B cell (primary cell): ENCODE measurements around the gene RAD51B.

Source experiments
- EZH2 ChIP-seq: IDR thresholded peaks from 2 replicates; pipeline ENCODE4 v1.6.1; 2012; ENCODE audit warnings: borderline replicate concordance, low read depth, mild to moderate bottlenecking, moderate library complexity, low read length; ENCODE audit not compliant: insufficient read depth, poor library complexity, severe bottlenecking
- TF ChIP-seq, protein P1 (sequence below): fragments of 200-600 bp; IDR thresholded peaks from one replicate; pipeline ENCODE4 v1.8.0; 2022; ENCODE audit warnings: antibody characterized with exemption, mild to moderate bottlenecking

DNA sequence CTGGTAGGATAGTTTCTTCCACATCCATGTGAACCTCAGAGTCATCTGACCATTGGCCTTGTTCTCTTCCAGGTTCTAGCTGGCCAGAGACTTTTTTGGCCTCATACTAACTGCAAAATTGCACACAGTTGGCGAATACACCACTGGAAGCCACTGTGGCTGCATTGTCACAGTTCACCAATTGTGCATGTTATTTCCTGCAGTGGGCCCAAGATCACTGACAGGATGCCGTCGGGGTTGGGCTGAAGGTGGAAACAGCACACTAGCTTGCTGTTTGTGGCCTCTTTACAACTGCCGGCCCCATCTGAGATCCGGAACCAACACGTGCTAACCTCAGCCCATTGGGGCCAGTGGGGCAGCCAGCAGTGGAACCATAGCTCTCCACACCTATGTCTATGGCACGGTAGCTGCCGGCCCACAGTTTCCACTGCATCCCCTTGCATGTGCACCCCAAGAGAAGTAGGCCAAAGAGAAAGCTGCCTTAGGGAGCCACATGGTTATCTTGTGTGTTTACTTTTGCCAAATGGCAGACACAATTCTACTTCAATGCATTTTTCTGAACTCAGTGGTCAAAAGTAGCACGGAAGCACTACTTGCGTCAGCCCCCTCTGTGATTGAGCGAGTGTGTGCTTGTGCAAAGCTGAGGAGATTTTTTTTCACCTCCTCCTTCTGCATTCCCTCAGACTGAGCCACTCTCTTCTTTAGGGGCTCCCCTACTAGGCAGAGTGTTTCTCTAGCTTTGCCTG, 464.0 kb downstream of the RAD51B start:
- TF ChIP-seq, protein P1, sequence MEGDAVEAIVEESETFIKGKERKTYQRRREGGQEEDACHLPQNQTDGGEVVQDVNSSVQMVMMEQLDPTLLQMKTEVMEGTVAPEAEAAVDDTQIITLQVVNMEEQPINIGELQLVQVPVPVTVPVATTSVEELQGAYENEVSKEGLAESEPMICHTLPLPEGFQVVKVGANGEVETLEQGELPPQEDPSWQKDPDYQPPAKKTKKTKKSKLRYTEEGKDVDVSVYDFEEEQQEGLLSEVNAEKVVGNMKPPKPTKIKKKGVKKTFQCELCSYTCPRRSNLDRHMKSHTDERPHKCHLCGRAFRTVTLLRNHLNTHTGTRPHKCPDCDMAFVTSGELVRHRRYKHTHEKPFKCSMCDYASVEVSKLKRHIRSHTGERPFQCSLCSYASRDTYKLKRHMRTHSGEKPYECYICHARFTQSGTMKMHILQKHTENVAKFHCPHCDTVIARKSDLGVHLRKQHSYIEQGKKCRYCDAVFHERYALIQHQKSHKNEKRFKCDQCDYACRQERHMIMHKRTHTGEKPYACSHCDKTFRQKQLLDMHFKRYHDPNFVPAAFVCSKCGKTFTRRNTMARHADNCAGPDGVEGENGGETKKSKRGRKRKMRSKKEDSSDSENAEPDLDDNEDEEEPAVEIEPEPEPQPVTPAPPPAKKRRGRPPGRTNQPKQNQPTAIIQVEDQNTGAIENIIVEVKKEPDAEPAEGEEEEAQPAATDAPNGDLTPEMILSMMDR: no peak
- TF ChIP-seq EZH2: no peak
